Immature natural killer cell (primary cell): ENCODE measurements around the gene PDCD4. TPM values are rescaled to one million over a fixed set of nuclear protein-coding genes. Genes with fewer than 3 reads are reported as not detected.
A peak's percentile ranks its signal among the peaks of the same experiment; 100 is the strongest.
"Not testable (repeated sequence)": the region's sequence is repeated elsewhere in the genome, so short reads cannot be mapped to it uniquely, and the experiment has no call there.

Source experiments
- DNase-seq, 3 donors: peaks; one replicate each; pipeline ENCODE4 v3.0.0; 2022; ENCODE audit warnings: mixed read lengths in 1 of 3
- H3K27ac Mint-ChIP-seq, 6 donors: one replicate each; pipeline ENCODE4 v1.8.0; 2020; ENCODE audit warnings: mixed read lengths in 6 of 6, mild to moderate bottlenecking in 5 of 6, inconsistent platforms in 4 of 6, moderate library complexity in 3 of 6
- H3K27me3 Mint-ChIP-seq, 3 donors: one replicate each; pipeline ENCODE4 v1.8.0; 2020 to 2021; ENCODE audit warnings: low read depth in 3 of 3, mild to moderate bottlenecking in 3 of 3, mixed read lengths in 3 of 3, moderate library complexity in 3 of 3, inconsistent platforms in 1 of 3
- H3K36me3 Mint-ChIP-seq, 3 donors: one replicate each; pipeline ENCODE4 v1.8.0; 2020; ENCODE audit warnings: mixed read lengths in 3 of 3, inconsistent platforms in 2 of 3, mild to moderate bottlenecking in 2 of 3
- H3K4me1 Mint-ChIP-seq, 2 donors: one replicate each; pipeline ENCODE4 v1.8.0; 2020; ENCODE audit warnings: inconsistent platforms in 2 of 2, mild to moderate bottlenecking in 2 of 2, mixed read lengths in 2 of 2, moderate library complexity in 1 of 2
- H3K4me3 Mint-ChIP-seq, 5 donors: one replicate each; pipeline ENCODE4 v1.8.0; 2020; ENCODE audit warnings: mild to moderate bottlenecking in 5 of 5, mixed read lengths in 5 of 5, inconsistent platforms in 3 of 5, moderate library complexity in 3 of 5
- H3K9me3 Mint-ChIP-seq, 6 donors: one replicate each; pipeline ENCODE4 v1.8.0; 2020; ENCODE audit warnings: mild to moderate bottlenecking in 6 of 6, mixed read lengths in 6 of 6, inconsistent platforms in 4 of 6, moderate library complexity in 3 of 6
- polyA plus RNA-seq, 3 donors: library from polyadenylated mRNA; unstranded; fragments of 300-500 nt; fragmentation: Illumina TruSeq; gene quantifications; one replicate each; pipeline ENCODE4 v1.2.3, GENCODE V29; 2021

Gene PDCD4
- polyA plus RNA-seq, 3 donors from 2014 or later = 212 to 318 (median 231) TPM

GRCh38 chr10:110859973-110860376, 11.8 kb upstream of the PDCD4 start:
- Mint-ChIP-seq H3K27ac (peak overlapping the region; percentile 96 to 99 (median 97)), H3K4me3 (peak overlapping the region; percentile 30 to 72 (median 51)), H3K27me3 (peaks cover 2 to 10% (median 4%) of the 10 kb centered on the region in 3 donors), H3K9me3 (no peaks in the 10 kb centered on the region), H3K4me1 (peaks cover 79 to 90% of the 10 kb centered on the region in 2 donors), H3K36me3 (no peaks in the 10 kb centered on the region)
- DNase-seq = no peak

- peak; percentile 73 to 81 (median 79) for DNase-seq
- Mint-ChIP-seq H3K4me1 (peaks cover 86 to 90% of the 10 kb centered on the region in 2 donors), H3K27me3 (peaks cover 2 to 10% (median 4%) of the 10 kb centered on the region in 3 donors), H3K36me3 (no peaks in the 10 kb centered on the region), H3K9me3 (no peaks in the 10 kb centered on the region), H3K27ac (peak overlapping the region; percentile 96 to 99 (median 97)), H3K4me3 (peak overlapping the region; percentile 30 to 72 (median 51))
Observed at GRCh38 chr10:110860576-110861241, 11.0 kb upstream of the PDCD4 start.

GRCh38 chr10:110861476-110861875, 10.3 kb upstream of the PDCD4 start:
- Mint-ChIP-seq H3K27ac (peak overlapping the region; percentile 96 to 100 (median 98)), H3K4me3 (peak overlapping the region in 3 of 5 donors; percentile 32 to 72 (median 57)), H3K4me1 (peaks cover 91 to 92% of the 10 kb centered on the region in 2 donors), H3K36me3 (no peaks in the 10 kb centered on the region), H3K27me3 (peaks cover 2 to 10% (median 4%) of the 10 kb centered on the region in 3 donors), H3K9me3 (no peaks in the 10 kb centered on the region)
- no peak for DNase-seq

GRCh38 chr10:110861930-110862649, 9.6 kb upstream of the PDCD4 start:
- H3K36me3 Mint-ChIP-seq = no peaks in the 10 kb centered on the region
- no peak for DNase-seq
- H3K27me3 Mint-ChIP-seq = peaks cover 2 to 10% (median 4%) of the 10 kb centered on the region in 3 donors
- H3K4me3 Mint-ChIP-seq = peak overlapping the region in 4 of 5 donors; percentile 21 to 46 (median 27)
- no peaks in the 10 kb centered on the region for H3K9me3 Mint-ChIP-seq
- peaks cover 96 to 97% of the 10 kb centered on the region in 2 donors for H3K4me1 Mint-ChIP-seq
- H3K27ac Mint-ChIP-seq = peak overlapping the region; percentile 84 to 100 (median 95)

- H3K4me3 Mint-ChIP-seq = peak overlapping the region in 1 of 5 donors; percentile 4
Observed at GRCh38 chr10:110862961-110863360, 8.8 kb upstream of the PDCD4 start.

GRCh38 chr10:110863361-110863760, 8.4 kb upstream of the PDCD4 start:
- no peaks in the 10 kb centered on the region for H3K9me3 Mint-ChIP-seq
- H3K27me3 Mint-ChIP-seq = peaks cover 3 to 6% (median 4%) of the 10 kb centered on the region in 3 donors
- no peaks in the 10 kb centered on the region for H3K36me3 Mint-ChIP-seq
- DNase-seq = no peak
- H3K4me1 Mint-ChIP-seq = peaks cover 96 to 97% of the 10 kb centered on the region in 2 donors
- no peak overlapping the region for H3K4me3 Mint-ChIP-seq
- H3K27ac Mint-ChIP-seq = peak overlapping the region; percentile 98 to 100 (median 99)

More at GRCh38 chr10:110862961-110863360, 8.8 kb upstream of the PDCD4 start:
- Mint-ChIP-seq H3K36me3 (no peaks in the 10 kb centered on the region), H3K27ac (peak overlapping the region; percentile 98 to 100 (median 99)), H3K9me3 (no peaks in the 10 kb centered on the region), H3K27me3 (peaks cover 3 to 10% (median 4%) of the 10 kb centered on the region in 3 donors), H3K4me1 (peaks cover 96 to 97% of the 10 kb centered on the region in 2 donors)
- DNase-seq = no peak

GRCh38 chr10:110863956-110864355, 7.8 kb upstream of the PDCD4 start:
- H3K36me3 Mint-ChIP-seq = no peaks in the 10 kb centered on the region
- peaks cover 3 to 6% (median 5%) of the 10 kb centered on the region in 3 donors for H3K27me3 Mint-ChIP-seq
- peak overlapping the region; percentile 98 to 100 (median 99) for H3K27ac Mint-ChIP-seq
- no peak for DNase-seq
- H3K4me3 Mint-ChIP-seq = peak overlapping the region in 4 of 5 donors; percentile 74 to 92 (median 89)
- H3K4me1 Mint-ChIP-seq = peaks cover 98 to 99% of the 10 kb centered on the region in 2 donors
- no peaks in the 10 kb centered on the region for H3K9me3 Mint-ChIP-seq

- H3K9me3 Mint-ChIP-seq = no peaks in the 10 kb centered on the region
- DNase-seq = peak; percentile 83 to 85 (median 85)
- peaks cover 3 to 6% (median 6%) of the 10 kb centered on the region in 3 donors for H3K27me3 Mint-ChIP-seq
- peaks cover 98 to 100% of the 10 kb centered on the region in 2 donors for H3K4me1 Mint-ChIP-seq
- peak overlapping the region; percentile 98 to 100 (median 99) for H3K27ac Mint-ChIP-seq
- H3K36me3 Mint-ChIP-seq = no peaks in the 10 kb centered on the region
- peak overlapping the region; percentile 74 to 92 (median 88) for H3K4me3 Mint-ChIP-seq
Observed at GRCh38 chr10:110864662-110865140, 7.0 kb upstream of the PDCD4 start.

- H3K9me3 Mint-ChIP-seq = no peaks in the 10 kb centered on the region
Observed at GRCh38 chr10:110865186-110865808, 6.4 kb upstream of the PDCD4 start.

GRCh38 chr10:110865809-110866482, 5.8 kb upstream of the PDCD4 start:
- no peak for DNase-seq
- peak overlapping the region; percentile 98 to 100 (median 99) for H3K27ac Mint-ChIP-seq
- H3K4me3 Mint-ChIP-seq = peak overlapping the region; percentile 39 to 92 (median 74)
- H3K27me3 Mint-ChIP-seq = peaks cover 6 to 8% (median 7%) of the 10 kb centered on the region in 3 donors
- H3K36me3 Mint-ChIP-seq = no peaks in the 10 kb centered on the region
- peaks cover 98 to 100% of the 10 kb centered on the region in 2 donors for H3K4me1 Mint-ChIP-seq
- no peaks in the 10 kb centered on the region for H3K9me3 Mint-ChIP-seq

More at GRCh38 chr10:110865186-110865808, 6.4 kb upstream of the PDCD4 start:
- no peak for DNase-seq
- Mint-ChIP-seq H3K27me3 (peaks cover 2 to 6% (median 3%) of the 10 kb centered on the region in 3 donors), H3K36me3 (no peaks in the 10 kb centered on the region), H3K4me1 (peaks cover 98 to 100% of the 10 kb centered on the region in 2 donors), H3K4me3 (peak overlapping the region; percentile 74 to 92 (median 88)), H3K27ac (peak overlapping the region; percentile 98 to 100 (median 99))

GRCh38 chr10:110867011-110867806, 4.5 kb upstream of the PDCD4 start:
- Mint-ChIP-seq H3K4me1 (peaks cover 93 to 97% of the 10 kb centered on the region in 2 donors), H3K27me3 (peaks cover 17 to 18% (median 17%) of the 10 kb centered on the region in 3 donors), H3K27ac (peak overlapping the region; percentile 96 to 100 (median 99)), H3K4me3 (peak overlapping the region; percentile 49 to 100 (median 59))
- not testable (repeated sequence) for H3K36me3 Mint-ChIP-seq, DNase-seq, H3K9me3 Mint-ChIP-seq

GRCh38 chr10:110867807-110868465, 3.8 kb upstream of the PDCD4 start:
- Mint-ChIP-seq H3K4me1 (peaks cover 87 to 94% of the 10 kb centered on the region in 2 donors), H3K27me3 (peaks cover 20 to 24% (median 21%) of the 10 kb centered on the region in 3 donors), H3K4me3 (peak overlapping the region; percentile 96 to 100 (median 98)), H3K36me3 (peaks cover 0 to 5% (median 2%) of the 10 kb centered on the region in 3 donors), H3K9me3 (no peaks in the 10 kb centered on the region), H3K27ac (peak overlapping the region; percentile 96 to 100 (median 99))
- DNase-seq = no peak
